GM21737 (cell line): Measurements from ENCODE around the gene BORCS6.
A peak's percentile ranks its signal among the peaks of the same experiment; 100 is the strongest.

Source experiments
- ATAC-seq: cut with Tn5 transposase; IDR thresholded peaks from one replicate; pipeline ENCODE4 v1.9.1; 2021; ENCODE audit warnings: mild to moderate bottlenecking, moderate library complexity; ENCODE audit not compliant: unreplicated experiment

The BORCS6 gene

GRCh38 chr17:8212312-8213180 lies 22.6 kb upstream of the BORCS6 start:
- ATAC-seq: no peak

GRCh38 chr17:8210761-8211458 lies 20.9 kb upstream of the BORCS6 start:
- no peak for ATAC-seq

GRCh38 chr17:8209907-8210760 lies 20.2 kb upstream of the BORCS6 start, which contains the start of gene AURKB:
Gene AURKB, minus strand, starts transcription at chr17:8210575. Its CDS starts 351 bp downstream, at chr17:8210224.
- ATAC-seq: peak; percentile 81

GRCh38 chr17:8206536-8206935 lies 16.6 kb upstream of the BORCS6 start:
- ATAC-seq: no peak

GRCh38 chr17:8204761-8205555 lies 15.0 kb upstream of the BORCS6 start:
- no peak for ATAC-seq

- no peak for ATAC-seq
These were observed 2.3 kb upstream of the BORCS6 start for GRCh38 chr17:8192070-8192815.

- no peak for ATAC-seq
These were observed 526 bp upstream of the BORCS6 start for GRCh38 chr17:8190506-8190905.

GRCh38 chr17:8189041-8189710 lies 804 bp downstream of the BORCS6 start:
- ATAC-seq: peak; percentile 0

GRCh38 chr17:8188263-8188839 lies 1.6 kb downstream of the BORCS6 start:
- no peak for ATAC-seq

- ATAC-seq: peak; percentile 13
These were observed 2.3 kb downstream of the BORCS6 start for GRCh38 chr17:8187517-8188262.

- peak; percentile 24 for ATAC-seq
These were observed 3.0 kb downstream of the BORCS6 start for GRCh38 chr17:8186787-8187516.

- ATAC-seq: no peak
These were observed 3.6 kb downstream of the BORCS6 start for GRCh38 chr17:8186446-8186786.

GRCh38 chr17:8185582-8186445 lies 4.2 kb downstream of the BORCS6 start:
- no peak for ATAC-seq

GRCh38 chr17:8176998-8177731 lies 12.8 kb downstream of the BORCS6 start:
- no peak for ATAC-seq

GRCh38 chr17:8176197-8176940 lies 13.6 kb downstream of the BORCS6 start, which contains the start of gene TMEM107:
Gene TMEM107, minus strand, starts transcription at chr17:8176380. Its CDS starts 94 bp downstream, at chr17:8176286.
- peak; percentile 38 for ATAC-seq
